ENCODE data around the gene GMNN. TPM values are rescaled to one million over a fixed set of nuclear protein-coding genes. Genes with fewer than 3 reads are reported as not detected.
"Not testable (repeated sequence)": the region's sequence is repeated elsewhere in the genome, so short reads cannot be mapped to it uniquely, and the experiment has no call there.

GMNN gene
- total RNA-seq, 1 experiment from 2014 or later: 22.8 TPM

DNA sequence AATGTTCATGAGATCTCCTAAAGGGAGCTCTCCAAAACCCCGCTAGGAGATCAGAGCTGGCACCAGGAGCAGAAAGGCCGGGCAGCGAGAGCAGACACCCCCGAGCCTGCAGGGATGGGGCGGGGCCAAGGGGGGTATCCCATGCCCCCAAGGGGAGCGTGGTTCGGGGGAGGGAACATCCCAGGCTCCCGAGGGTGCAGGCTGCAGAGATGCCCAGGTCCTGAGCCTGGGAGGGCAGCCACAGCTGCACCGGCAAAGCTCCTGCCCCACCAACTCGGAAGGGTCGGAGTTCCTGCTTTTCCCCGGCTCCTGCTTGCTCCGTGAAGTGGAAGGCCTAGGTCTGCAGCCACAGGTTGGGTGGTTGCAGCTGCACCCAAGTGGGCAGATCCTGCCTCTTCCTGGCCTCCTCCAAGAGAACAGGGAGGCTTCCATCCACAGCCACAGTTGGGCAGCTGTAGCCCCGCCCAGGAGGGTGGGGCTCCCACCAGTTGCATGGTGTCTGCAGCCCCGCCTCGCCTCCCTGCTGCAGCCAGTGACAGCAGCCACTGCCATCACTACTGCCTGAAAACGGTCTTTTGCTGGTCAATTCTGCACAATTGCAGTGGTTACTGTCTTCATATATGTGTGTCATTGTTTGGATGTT is 13.4 kb upstream of the GMNN start:
- DNase-seq (ENCODE audit: extremely low read depth, low read depth): no peak

DNA sequence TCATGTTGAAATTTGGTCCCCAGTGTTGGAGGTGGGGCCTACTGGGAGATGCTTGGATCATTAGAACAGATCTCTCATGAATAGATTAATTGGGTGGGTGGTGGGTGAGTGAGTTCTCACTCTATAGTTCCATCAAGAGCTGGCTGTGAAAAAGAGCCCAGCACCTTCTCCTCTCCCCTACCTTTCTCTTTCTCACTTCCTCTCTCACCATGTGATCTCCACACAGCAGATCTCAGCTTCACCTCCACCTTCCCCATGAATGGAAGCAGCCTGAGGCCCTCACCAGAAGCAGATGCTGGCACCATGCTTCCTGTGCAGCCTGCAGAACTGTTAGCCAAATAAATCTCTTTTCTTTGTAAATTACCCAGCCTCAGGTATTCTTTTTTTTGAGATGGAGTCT is 12.9 kb upstream of the GMNN start:
- no peak for DNase-seq (ENCODE audit: extremely low read depth, low read depth)

DNA sequence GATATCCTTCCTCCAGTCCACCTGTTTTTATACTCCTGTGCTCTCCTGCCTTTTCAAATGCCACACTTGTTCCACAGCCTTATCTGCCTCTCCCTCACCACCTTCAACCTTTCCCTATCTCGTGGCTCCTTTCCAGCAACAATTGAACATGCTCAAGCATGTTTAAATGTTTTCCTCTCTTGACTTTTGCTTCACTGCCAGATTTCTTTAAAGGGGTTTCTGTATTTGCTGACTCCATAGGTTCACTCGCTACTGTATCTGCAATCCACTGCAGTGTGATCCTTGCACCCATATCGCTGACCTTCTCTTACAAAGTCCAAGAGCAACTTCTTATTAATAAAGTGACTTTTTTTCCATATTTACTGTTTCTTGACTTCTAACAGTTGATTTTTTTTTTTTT is 11.2 kb upstream of the GMNN start:
- DNase-seq (ENCODE audit: extremely low read depth, low read depth): no peak

- not testable (repeated sequence) for DNase-seq (ENCODE audit: extremely low read depth, low read depth)
Observed at GRCh38 chr6:24764833-24765828, 9.6 kb upstream of the GMNN start.

- not testable (repeated sequence) for DNase-seq (ENCODE audit: extremely low read depth, low read depth)
Observed at GRCh38 chr6:24765968-24766367, 8.8 kb upstream of the GMNN start.

DNA sequence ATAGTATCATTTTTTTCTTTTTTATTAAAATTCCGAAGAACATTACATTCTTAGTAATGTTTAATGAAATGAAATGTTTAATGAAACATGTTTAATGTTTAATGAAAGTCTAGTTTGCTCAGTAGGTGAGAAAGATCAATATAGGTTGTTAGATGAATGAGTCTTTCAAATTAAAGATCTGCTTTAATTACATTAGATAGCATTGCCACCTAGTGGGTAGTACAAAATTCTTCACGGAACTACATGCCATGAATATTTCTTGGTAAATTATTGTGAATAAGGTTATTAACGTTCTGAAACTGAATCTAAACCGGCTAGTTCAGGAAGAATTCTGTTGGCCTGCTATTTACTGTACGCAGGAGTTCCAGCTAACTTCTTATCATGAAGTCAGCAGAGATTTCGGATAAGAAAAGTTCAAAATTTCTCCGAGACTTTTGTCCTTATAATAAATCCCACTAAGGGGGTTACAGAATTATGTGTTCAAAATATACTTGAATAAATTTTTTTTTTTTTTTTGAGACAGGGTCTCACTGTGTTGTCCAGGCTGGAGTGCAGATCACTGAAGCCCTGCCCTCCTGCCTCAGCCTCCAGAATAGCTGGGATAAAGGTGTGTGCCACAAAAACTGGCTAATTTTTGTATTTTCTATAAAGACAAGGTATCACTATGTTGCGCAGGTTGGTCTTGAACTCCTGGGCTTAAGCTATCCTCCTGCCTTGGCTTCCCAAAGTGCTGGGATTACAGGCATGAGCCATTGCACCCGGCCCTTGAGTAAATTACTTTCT is 7.9 kb upstream of the GMNN start:
- no peak for DNase-seq (ENCODE audit: extremely low read depth, low read depth)

DNA sequence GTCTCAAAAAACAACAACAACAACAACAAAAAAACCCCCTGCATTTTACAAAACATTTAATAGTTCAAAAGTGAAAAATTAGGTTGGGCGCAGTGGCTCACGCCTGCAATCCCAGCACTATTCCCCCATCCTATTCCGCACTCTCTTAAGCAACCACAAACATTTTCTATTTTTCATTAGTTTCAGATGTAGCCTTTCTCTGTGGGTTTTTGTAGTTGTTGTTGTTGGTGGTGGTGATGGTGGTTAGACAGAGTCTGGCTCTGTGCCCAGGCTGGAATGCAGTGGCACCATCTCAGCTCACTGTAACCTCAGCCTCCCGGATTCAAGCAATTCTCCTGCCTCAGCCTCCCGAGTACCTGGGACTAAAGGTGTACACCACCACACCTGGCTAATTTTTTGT is 6.4 kb upstream of the GMNN start:
- no peak for DNase-seq (ENCODE audit: extremely low read depth, low read depth)

GRCh38 chr6:24775520-24776058 is 852 bp downstream of the GMNN start:
- DNase-seq (ENCODE audit: extremely low read depth, low read depth): peak; percentile 27

DNA sequence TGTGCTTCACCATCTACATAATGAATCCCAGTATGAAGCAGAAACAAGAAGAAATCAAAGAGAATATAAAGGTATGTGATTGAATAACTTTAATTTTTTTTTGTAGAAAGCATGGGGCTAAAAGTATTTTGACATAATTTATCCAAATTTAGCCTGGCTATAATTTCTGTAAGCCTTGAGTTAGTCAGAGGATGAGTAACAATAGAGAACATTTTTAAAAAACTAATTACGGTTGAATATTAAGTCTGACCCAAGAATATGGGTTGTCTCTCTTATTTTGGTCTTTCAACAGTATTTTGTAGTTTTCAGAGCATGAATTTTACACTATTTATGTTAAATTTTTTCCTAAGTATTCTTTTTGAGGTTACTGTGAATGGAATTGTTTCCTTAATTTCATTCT is 2.5 kb downstream of the GMNN start:
- no peak for DNase-seq (ENCODE audit: extremely low read depth, low read depth)

GRCh38 chr6:24778121-24778520 is 3.4 kb downstream of the GMNN start:
- DNase-seq (ENCODE audit: extremely low read depth, low read depth): no peak

- DNase-seq (ENCODE audit: extremely low read depth, low read depth): no peak
Observed at GRCh38 chr6:24778878-24779277, 4.1 kb downstream of the GMNN start.

DNA sequence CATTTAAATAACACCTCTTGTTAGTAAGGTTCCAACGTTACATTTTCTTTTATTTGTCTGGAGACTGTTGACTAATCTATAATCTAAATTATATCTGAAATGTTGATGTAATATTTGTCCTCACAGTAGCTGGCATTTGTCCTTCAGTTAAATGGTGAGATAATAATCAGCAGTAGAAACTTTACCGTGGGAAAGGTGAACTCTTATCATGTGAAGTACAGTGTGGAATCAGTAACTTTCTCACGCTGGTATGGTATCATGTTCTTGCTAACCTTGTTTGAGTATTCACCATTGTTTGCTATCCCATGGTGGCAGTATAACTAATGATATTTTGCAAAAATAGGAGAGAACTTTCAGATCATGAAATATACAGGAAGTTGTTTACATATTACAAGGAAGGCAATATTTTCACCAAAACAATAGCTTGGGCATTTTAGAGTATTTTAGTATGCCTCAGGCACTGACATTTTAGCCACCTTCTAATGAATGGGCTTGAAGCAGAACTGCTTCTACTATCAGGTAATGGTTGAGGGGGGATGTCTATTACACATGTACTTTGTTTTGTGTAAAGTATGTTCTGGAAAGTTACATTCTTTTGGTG is 4.8 kb downstream of the GMNN start:
- no peak for DNase-seq (ENCODE audit: extremely low read depth, low read depth)

DNA sequence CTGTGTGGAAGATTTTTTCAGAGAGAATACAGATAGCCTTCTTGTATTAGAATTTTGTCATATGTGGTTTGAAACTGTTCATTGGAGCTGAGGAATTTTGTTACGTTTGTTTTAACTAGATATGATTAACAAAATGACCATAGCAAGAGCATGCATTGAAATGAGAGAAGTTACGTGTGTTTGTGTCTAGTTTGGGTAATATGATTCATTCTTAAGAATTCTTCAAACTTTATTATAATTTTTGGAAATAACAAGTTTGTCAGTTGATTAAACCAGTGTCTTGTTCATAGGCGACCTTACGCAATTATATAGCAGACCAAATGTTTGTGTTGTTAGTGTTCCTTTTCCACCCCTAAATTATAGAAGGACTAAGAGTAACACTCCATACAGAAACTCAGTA is 5.5 kb downstream of the GMNN start:
- no peak for DNase-seq (ENCODE audit: extremely low read depth, low read depth)

DNA sequence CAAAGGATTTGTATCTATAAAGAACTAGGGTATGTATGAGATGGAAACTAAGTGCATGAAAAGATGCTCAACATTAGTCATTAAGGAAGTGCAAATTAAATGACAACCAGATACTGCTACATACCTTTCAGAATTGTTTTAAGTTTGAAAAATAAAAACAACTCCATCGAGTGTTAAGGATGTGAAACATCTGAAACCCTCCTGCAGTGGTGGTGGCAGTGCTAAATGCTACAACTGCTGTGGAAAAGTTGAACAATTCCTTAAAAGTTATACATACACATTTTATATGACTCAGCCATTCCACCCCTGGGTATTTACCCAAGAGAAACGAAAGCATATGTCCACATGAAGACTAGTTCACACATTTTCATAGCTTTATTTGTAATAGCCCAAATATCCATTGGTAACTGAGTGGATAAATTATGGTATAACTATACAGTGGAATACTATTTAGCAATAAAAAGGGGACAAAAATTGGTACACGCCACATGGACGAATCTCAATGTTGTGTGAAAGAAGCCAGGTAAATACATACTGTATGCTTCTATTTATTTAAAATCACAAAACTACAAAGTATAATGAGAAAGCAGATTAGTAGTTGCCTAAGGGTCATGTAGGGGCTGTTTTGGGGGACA is 13.4 kb downstream of the GMNN start:
- no peak for DNase-seq (ENCODE audit: extremely low read depth, low read depth)

DNA sequence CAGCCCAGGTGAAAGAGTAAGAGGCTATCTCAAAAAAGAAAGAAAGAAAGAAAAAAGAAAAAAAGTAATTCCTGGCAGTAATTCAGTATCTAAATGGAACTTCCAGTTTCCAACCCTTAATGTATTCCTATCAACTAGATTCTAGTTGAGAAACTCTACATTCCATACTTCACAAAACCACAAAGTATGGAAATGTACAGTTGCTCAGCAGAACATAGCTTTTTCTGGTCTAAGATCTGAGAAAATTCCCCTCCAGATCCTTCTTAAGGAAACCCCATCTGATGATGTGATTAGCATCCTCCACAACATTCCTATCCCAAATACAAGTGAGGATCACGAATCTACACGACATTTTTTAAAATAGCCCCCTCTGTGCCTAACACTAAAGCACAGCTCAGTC is 20.4 kb downstream of the GMNN start:
- no peak for DNase-seq (ENCODE audit: extremely low read depth, low read depth)

- no peak for DNase-seq (ENCODE audit: extremely low read depth, low read depth)
Observed at GRCh38 chr6:24796616-24797290, 22.0 kb downstream of the GMNN start.

DNA sequence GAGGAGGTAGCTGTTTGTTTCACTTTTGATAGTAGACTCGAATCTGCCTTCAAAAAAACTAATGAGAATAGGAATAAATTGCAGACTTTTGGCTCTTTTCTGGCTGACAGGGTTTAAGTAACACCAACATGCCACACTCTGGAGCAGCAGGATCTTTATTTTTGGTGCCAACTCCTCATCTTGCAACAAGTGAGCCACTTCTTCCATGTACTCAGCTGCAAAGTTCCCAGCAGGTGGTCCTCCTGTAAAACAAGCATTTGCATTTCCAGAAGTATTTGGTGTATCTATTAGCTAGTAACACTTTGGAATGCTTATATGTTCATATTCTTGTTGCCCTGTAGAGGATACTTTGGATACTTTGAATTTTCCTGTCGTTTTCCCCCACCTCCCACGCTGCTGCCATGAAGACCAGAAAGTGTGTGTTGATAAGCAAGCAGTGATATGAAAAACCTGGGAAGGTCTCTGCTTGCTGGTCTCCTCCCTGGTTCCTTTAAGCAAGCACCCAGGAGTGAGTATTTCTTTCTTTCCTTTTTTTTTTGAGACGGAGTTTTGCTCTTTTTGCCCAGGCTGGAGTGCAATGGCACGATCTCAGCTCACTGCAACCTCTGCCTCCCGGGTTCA is 23.0 kb downstream of the GMNN start:
- DNase-seq (ENCODE audit: extremely low read depth, low read depth): no peak

DNA sequence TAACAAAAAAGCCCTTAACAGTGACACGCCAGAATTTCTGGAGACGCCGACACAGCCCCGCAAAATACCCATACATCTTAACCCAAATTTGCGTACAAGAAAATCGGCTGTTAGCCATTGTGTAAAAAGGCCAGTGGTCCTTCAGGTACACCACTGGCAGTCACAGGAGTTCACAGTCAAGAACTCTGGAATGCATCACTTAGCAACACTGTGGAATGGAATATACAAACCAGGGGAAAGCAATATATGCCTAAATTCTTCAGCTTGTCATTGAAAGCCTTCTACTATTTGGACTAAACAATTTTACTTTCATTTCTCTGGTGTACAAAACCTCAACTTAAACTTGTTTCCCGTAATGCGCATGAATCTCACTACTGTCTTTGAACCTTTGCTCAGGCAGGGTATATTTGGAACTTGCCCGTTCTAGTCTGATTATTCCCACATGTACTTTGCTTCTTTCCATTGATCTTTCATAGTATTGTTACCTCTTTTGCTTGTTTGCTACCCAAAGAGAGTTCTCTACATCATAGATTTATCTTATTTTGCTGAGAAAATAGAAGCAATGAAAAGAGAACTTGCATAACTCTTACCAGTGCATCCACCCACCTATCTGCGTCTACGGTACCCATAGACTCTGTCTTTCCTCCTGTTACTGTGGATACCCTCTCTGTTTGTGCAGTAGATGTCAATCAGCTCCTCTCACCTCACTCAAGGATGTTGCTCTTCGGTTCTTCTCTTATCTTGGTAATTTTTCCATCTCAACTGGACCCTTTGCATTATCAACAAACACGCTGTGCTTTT is 24.2 kb downstream of the GMNN start, which contains the start of gene ARMH2:
ARMH2 (minus strand) TSS at position 178 of the 801 bp plus-strand sequence; CDS start at position 118, 60 bp downstream.
- DNase-seq (ENCODE audit: extremely low read depth, low read depth): no peak
